ENCODE data around the gene BRIP1. TPM values are rescaled to one million over a fixed set of nuclear protein-coding genes. Genes with fewer than 3 reads are reported as not detected.

Gene BRIP1
- total RNA-seq, 1 donor from 2014 or later, result 6.4 TPM

GRCh38 chr17:61783120-61783519, 80.2 kb downstream of the BRIP1 start:
- H3K9me3 ChIP-seq (ENCODE audit: insufficient read depth, low read depth, low read length), result no peaks in the 10 kb centered on the region
- no peak for FAIRE-seq
- no peaks in the 10 kb centered on the region for H3K27me3 ChIP-seq (ENCODE audit: insufficient read depth, low read length)
- H3K4me3 Mint-ChIP-seq (ENCODE audit: unreplicated experiment), result no peak overlapping the region
- TF ChIP-seq EZH2 (IDR thresholded peaks at IDR 0.05; ENCODE audit: insufficient read depth, low read length), result no peak
- no peak for TF ChIP-seq CTCF (IDR thresholded peaks at IDR 0.05; ENCODE audit: insufficient read depth, low read depth, low read length)
- no peaks in the 10 kb centered on the region for H3K27me3 Mint-ChIP-seq (ENCODE audit: low read depth, unreplicated experiment)
- no peaks in the 10 kb centered on the region for H3K4me1 Mint-ChIP-seq (ENCODE audit: low read depth, unreplicated experiment)
- peaks cover 1% of the 10 kb centered on the region for H3K36me3 Mint-ChIP-seq (ENCODE audit: low read depth, unreplicated experiment)
- H3K4me1 ChIP-seq (ENCODE audit: insufficient read depth, low read length), result no peaks in the 10 kb centered on the region
- no peak overlapping the region for H3K9ac ChIP-seq (ENCODE audit: low read length)
- no peaks in the 10 kb centered on the region for H4K20me1 ChIP-seq (ENCODE audit: insufficient read depth, low read length)
- H3K4me2 ChIP-seq (ENCODE audit: low read length), result no peak overlapping the region
- H3K79me2 ChIP-seq (ENCODE audit: insufficient read depth, low read length), result no peaks in the 10 kb centered on the region
- H3K27ac Mint-ChIP-seq (ENCODE audit: unreplicated experiment), result no peak overlapping the region
- no peak overlapping the region for H3K27ac ChIP-seq (ENCODE audit: low read depth, low read length)
- H3K4me3 ChIP-seq (ENCODE audit: insufficient read depth, low read depth, low read length), result no peak overlapping the region
- no peaks in the 10 kb centered on the region for H3K9me3 Mint-ChIP-seq (ENCODE audit: unreplicated experiment)
- DNase-seq (ENCODE audit: low read depth), result no peak
- H2AFZ ChIP-seq (ENCODE audit: low read depth, low read length), result no peak overlapping the region
- H3K36me3 ChIP-seq (ENCODE audit: insufficient read depth, low read length), result peaks cover 2% of the 10 kb centered on the region

GRCh38 chr17:61782683-61783082, 80.6 kb downstream of the BRIP1 start:
- no peak overlapping the region for H3K27ac ChIP-seq (ENCODE audit: low read depth, low read length)
- FAIRE-seq, result peak; percentile 26
- H3K9ac ChIP-seq (ENCODE audit: low read length), result no peak overlapping the region
- DNase-seq (ENCODE audit: low read depth), result no peak
- H3K36me3 Mint-ChIP-seq (ENCODE audit: low read depth, unreplicated experiment), result peaks cover 1% of the 10 kb centered on the region
- H3K4me3 ChIP-seq (ENCODE audit: insufficient read depth, low read depth, low read length), result no peak overlapping the region
- H3K4me2 ChIP-seq (ENCODE audit: low read length), result no peak overlapping the region
- peaks cover 2% of the 10 kb centered on the region for H3K36me3 ChIP-seq (ENCODE audit: insufficient read depth, low read length)
- H2AFZ ChIP-seq (ENCODE audit: low read depth, low read length), result no peak overlapping the region
- H3K79me2 ChIP-seq (ENCODE audit: insufficient read depth, low read length), result no peaks in the 10 kb centered on the region
- no peaks in the 10 kb centered on the region for H4K20me1 ChIP-seq (ENCODE audit: insufficient read depth, low read length)
- no peaks in the 10 kb centered on the region for H3K4me1 Mint-ChIP-seq (ENCODE audit: low read depth, unreplicated experiment)
- H3K9me3 Mint-ChIP-seq (ENCODE audit: unreplicated experiment), result no peaks in the 10 kb centered on the region
- no peaks in the 10 kb centered on the region for H3K4me1 ChIP-seq (ENCODE audit: insufficient read depth, low read length)
- TF ChIP-seq EZH2 (IDR thresholded peaks at IDR 0.05; ENCODE audit: insufficient read depth, low read length) (no peak), CTCF (IDR thresholded peaks at IDR 0.05; ENCODE audit: insufficient read depth, low read depth, low read length) (no peak)
- H3K27ac Mint-ChIP-seq (ENCODE audit: unreplicated experiment), result no peak overlapping the region
- no peaks in the 10 kb centered on the region for H3K27me3 ChIP-seq (ENCODE audit: insufficient read depth, low read length)
- H3K27me3 Mint-ChIP-seq (ENCODE audit: low read depth, unreplicated experiment), result no peaks in the 10 kb centered on the region
- no peaks in the 10 kb centered on the region for H3K9me3 ChIP-seq (ENCODE audit: insufficient read depth, low read depth, low read length)
- H3K4me3 Mint-ChIP-seq (ENCODE audit: unreplicated experiment), result no peak overlapping the region

- Histone ChIP-seq H3K36me3 (ENCODE audit: insufficient read depth, low read length) (peaks cover 2% of the 10 kb centered on the region), H3K4me3 (ENCODE audit: insufficient read depth, low read depth, low read length) (no peak overlapping the region), H3K4me2 (ENCODE audit: low read length) (no peak overlapping the region), H3K27ac (ENCODE audit: low read depth, low read length) (no peak overlapping the region), H3K4me1 (ENCODE audit: insufficient read depth, low read length) (no peaks in the 10 kb centered on the region), H2AFZ (ENCODE audit: low read depth, low read length) (no peak overlapping the region), H3K9ac (ENCODE audit: low read length) (no peak overlapping the region), H3K9me3 (ENCODE audit: insufficient read depth, low read depth, low read length) (no peaks in the 10 kb centered on the region), H4K20me1 (ENCODE audit: insufficient read depth, low read length) (no peaks in the 10 kb centered on the region), H3K27me3 (ENCODE audit: insufficient read depth, low read length) (no peaks in the 10 kb centered on the region), H3K79me2 (ENCODE audit: insufficient read depth, low read length) (peaks cover 4% of the 10 kb centered on the region)
- H3K4me3 Mint-ChIP-seq (ENCODE audit: unreplicated experiment), result no peak overlapping the region
- no peak for DNase-seq (ENCODE audit: low read depth)
- no peak overlapping the region for H3K27ac Mint-ChIP-seq (ENCODE audit: unreplicated experiment)
- no peak for FAIRE-seq
- no peak for TF ChIP-seq CTCF (IDR thresholded peaks at IDR 0.05; ENCODE audit: insufficient read depth, low read depth, low read length)
- no peak for TF ChIP-seq EZH2 (IDR thresholded peaks at IDR 0.05; ENCODE audit: insufficient read depth, low read length)
- H3K9me3 Mint-ChIP-seq (ENCODE audit: unreplicated experiment), result peaks cover 8% of the 10 kb centered on the region
- H3K36me3 Mint-ChIP-seq (ENCODE audit: low read depth, unreplicated experiment), result peaks cover 2% of the 10 kb centered on the region
- H3K27me3 Mint-ChIP-seq (ENCODE audit: low read depth, unreplicated experiment), result no peaks in the 10 kb centered on the region
- H3K4me1 Mint-ChIP-seq (ENCODE audit: low read depth, unreplicated experiment), result no peaks in the 10 kb centered on the region
Observed at GRCh38 chr17:61775364-61775763, 88.0 kb downstream of the BRIP1 start.
